ENCODE data around the gene TMEM266. TPM values are rescaled to one million over a fixed set of nuclear protein-coding genes. Genes with fewer than 3 reads are reported as not detected.
"Not testable (repeated sequence)": the region's sequence is repeated elsewhere in the genome, so short reads cannot be mapped to it uniquely, and the experiment has no call there.

Gene TMEM266
- total RNA-seq, 1 donor from 2014 or later, result not detected

DNA sequence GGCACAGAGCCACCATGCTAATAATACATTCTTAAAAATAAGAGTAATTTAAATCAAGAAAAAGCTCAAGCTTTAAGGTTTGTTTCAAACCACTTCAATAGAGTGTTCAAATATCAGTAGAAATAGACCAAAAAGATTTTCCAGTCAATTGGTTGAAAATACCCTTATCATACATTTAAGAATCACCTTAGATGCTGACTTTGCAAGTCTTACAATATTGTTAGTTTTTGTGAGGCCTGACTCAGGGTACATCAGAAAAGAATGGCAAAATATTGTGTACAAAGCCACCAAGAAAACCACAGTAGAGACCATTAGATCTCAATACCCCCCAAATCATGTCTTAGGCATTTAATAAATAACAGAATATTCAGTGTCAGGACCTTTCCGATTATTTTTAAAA is 27.7 kb upstream of the TMEM266 start:
- H3K36me3 ChIP-seq, result no peaks in the 10 kb centered on the region
- TF ChIP-seq, protein P1, sequence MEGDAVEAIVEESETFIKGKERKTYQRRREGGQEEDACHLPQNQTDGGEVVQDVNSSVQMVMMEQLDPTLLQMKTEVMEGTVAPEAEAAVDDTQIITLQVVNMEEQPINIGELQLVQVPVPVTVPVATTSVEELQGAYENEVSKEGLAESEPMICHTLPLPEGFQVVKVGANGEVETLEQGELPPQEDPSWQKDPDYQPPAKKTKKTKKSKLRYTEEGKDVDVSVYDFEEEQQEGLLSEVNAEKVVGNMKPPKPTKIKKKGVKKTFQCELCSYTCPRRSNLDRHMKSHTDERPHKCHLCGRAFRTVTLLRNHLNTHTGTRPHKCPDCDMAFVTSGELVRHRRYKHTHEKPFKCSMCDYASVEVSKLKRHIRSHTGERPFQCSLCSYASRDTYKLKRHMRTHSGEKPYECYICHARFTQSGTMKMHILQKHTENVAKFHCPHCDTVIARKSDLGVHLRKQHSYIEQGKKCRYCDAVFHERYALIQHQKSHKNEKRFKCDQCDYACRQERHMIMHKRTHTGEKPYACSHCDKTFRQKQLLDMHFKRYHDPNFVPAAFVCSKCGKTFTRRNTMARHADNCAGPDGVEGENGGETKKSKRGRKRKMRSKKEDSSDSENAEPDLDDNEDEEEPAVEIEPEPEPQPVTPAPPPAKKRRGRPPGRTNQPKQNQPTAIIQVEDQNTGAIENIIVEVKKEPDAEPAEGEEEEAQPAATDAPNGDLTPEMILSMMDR (IDR thresholded peaks at IDR 0.05; ENCODE audit: borderline replicate concordance), result no peak

DNA sequence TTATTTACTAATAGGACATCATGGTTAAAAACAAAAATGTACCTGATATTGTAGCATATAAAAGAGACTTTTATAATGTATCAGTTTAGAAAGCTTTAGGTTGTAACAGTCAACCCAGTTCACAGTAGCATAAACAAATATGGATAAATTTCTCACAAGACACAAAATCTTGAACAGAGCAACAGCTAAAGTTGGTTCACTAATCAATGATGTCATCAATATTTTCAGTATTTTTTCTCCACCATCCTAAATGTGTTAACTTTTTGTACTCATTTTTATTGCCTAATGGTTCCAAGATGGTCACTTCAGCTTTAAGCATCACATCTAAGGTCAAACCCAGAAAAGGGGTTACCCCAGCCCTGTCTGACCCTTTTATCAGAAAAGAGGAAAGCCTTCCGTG is 26.3 kb upstream of the TMEM266 start:
- intact Hi-C loops (cut with micrococcal nuclease), result no loop called here
- TF ChIP-seq, protein P1 (IDR thresholded peaks at IDR 0.05; ENCODE audit: borderline replicate concordance), result no peak

More for the DNA sequence above, 27.7 kb upstream of the TMEM266 start:
- intact Hi-C loops (cut with micrococcal nuclease), result no loop called here
- Histone ChIP-seq H3K27me3 (ENCODE audit: low read depth) (peaks cover 15% of the 10 kb centered on the region), H3K27ac (replicated peaks) (no peak overlapping the region), H3K4me1 (no peaks in the 10 kb centered on the region), H3K4me3 (no peak overlapping the region), H3K9me3 (replicated peaks) (peaks cover 13% of the 10 kb centered on the region)
- DNase-seq, result no peak

DNA sequence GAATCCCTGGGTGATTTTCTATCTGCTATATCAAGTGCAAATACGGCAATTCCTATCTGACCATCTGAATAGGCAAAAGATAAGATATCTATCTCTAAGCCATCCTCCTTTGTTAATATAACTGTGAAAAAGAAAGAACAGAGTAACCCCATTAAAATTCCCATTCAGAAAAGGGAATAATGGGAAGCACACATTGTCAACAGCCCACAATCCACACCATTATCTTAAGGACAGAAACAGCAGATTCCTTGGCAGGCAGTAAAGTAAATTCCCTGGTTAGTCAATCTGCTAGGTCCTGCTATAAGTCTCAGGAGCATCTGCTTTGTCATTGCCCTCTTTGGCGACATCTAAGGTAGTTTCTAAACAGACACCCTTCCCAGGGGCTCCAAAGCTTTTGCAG is 25.7 kb upstream of the TMEM266 start:
- peaks cover 17% of the 10 kb centered on the region for H3K9me3 ChIP-seq (replicated peaks)
- intact Hi-C loops (cut with micrococcal nuclease), result no loop called here
- peaks cover 28% of the 10 kb centered on the region for H3K27me3 ChIP-seq (ENCODE audit: low read depth)
- no peak for DNase-seq
- H3K4me1 ChIP-seq, result no peaks in the 10 kb centered on the region
- H3K36me3 ChIP-seq, result no peaks in the 10 kb centered on the region
- TF ChIP-seq, protein P1 (IDR thresholded peaks at IDR 0.05; ENCODE audit: borderline replicate concordance), result no peak
- H3K27ac ChIP-seq (replicated peaks), result no peak overlapping the region
- H3K4me3 ChIP-seq, result no peak overlapping the region

More for the DNA sequence above, 26.3 kb upstream of the TMEM266 start:
- H3K36me3 ChIP-seq, result no peaks in the 10 kb centered on the region
- H3K9me3 ChIP-seq (replicated peaks), result peaks cover 10% of the 10 kb centered on the region
- peaks cover 22% of the 10 kb centered on the region for H3K27me3 ChIP-seq (ENCODE audit: low read depth)
- H3K4me1 ChIP-seq, result no peaks in the 10 kb centered on the region
- H3K27ac ChIP-seq (replicated peaks), result no peak overlapping the region
- DNase-seq, result no peak
- no peak overlapping the region for H3K4me3 ChIP-seq

DNA sequence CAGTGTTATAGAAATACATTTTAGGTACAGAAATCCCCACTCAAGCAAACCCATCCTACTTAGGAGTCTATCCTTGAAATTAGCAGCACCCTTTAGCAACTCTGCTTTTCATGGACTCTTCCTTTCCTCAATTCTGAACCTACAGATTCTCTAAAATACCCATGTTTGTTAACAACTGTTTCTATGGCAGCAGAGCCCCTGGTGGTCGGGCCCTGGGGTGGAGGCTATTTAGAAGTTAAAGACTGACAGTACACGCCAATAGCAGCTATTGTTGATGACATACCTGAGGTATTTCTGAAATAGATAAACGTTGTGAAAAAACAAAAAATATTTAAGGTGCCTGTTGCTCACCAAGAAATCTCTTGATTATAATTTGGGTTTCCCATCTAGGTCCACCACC is 24.2 kb upstream of the TMEM266 start:
- intact Hi-C loops (cut with micrococcal nuclease), result no loop called here
- Histone ChIP-seq H3K27me3 (ENCODE audit: low read depth) (peaks cover 33% of the 10 kb centered on the region), H3K36me3 (no peaks in the 10 kb centered on the region), H3K27ac (replicated peaks) (no peak overlapping the region), H3K9me3 (replicated peaks) (peaks cover 20% of the 10 kb centered on the region), H3K4me1 (no peaks in the 10 kb centered on the region), H3K4me3 (no peak overlapping the region)
- TF ChIP-seq, protein P1 (IDR thresholded peaks at IDR 0.05; ENCODE audit: borderline replicate concordance), result no peak
- DNase-seq, result no peak

DNA sequence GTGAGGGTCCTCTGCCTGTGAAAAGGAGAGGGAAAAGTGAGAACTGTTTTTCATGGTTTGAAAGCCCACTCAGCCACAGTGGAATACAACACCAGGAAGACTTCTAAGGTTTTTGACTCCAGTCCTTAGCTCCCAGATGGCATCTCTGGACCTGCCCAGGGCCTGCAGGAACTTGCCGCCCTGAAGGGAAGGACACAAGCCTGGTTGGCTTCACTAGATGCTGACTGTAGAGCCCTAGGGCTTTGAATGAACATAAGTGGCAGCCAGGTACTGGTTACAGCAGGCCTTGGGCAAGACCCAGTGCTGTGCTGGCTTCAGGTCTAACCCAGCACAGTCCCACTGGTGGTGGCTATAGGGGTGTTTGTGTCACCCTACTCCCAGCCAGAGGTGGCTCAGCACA is 21.3 kb upstream of the TMEM266 start:
- Histone ChIP-seq H3K36me3 (no peaks in the 10 kb centered on the region), H3K4me3 (no peak overlapping the region), H3K4me1 (no peaks in the 10 kb centered on the region), H3K27me3 (ENCODE audit: low read depth) (peaks cover 33% of the 10 kb centered on the region), H3K27ac (replicated peaks) (no peak overlapping the region), H3K9me3 (replicated peaks) (peaks cover 48% of the 10 kb centered on the region)
- TF ChIP-seq, protein P1 (IDR thresholded peaks at IDR 0.05; ENCODE audit: borderline replicate concordance), result no peak
- intact Hi-C loops (cut with micrococcal nuclease), result no loop called here
- DNase-seq, result no peak

DNA sequence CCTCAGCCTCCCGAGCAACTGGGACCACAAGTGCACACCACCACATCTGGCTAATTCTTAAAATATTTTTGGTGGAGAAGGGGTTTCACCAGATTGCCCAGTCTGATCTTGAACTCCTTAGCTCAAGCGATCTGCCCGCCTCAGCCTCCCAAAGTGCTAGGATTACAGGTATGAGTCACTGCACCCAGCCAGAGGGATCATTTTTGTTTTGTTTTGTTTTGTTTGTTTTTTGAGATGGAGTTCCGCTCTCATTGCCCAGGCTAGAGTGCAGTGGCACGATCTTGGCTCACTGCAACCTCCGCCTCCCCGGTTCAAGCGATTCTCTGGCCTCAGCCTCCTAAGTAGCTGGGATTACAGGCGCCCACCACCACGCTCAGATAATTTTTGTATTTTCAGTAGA is 5.6 kb upstream of the TMEM266 start:
- H3K4me3 ChIP-seq; H3K36me3 ChIP-seq; H3K27ac ChIP-seq (replicated peaks); DNase-seq; H3K9me3 ChIP-seq (replicated peaks); H3K4me1 ChIP-seq; intact Hi-C loops (cut with micrococcal nuclease): not testable (repeated sequence)
- H3K27me3 ChIP-seq (ENCODE audit: low read depth), result peaks cover 81% of the 10 kb centered on the region
